Measurements from ENCODE around the gene BICDL2. TPM values are rescaled to one million over a fixed set of nuclear protein-coding genes. Genes with fewer than 3 reads are reported as not detected.
A peak's percentile ranks its signal among the peaks of the same experiment; 100 is the strongest.

BICDL2 gene
- total and polyA plus RNA-seq, 2 of the 4 experiments (the other 2 are of a cell fraction): 0.17 to 0.18 TPM

GRCh38 chr16:3065069-3065741, 28.5 kb upstream of the BICDL2 start, which contains the start of gene IL32 (continued):
- TF ChIP-seq BHLHE40 (IDR thresholded peaks at IDR 0.05; ENCODE audit: low read depth, low read length): no peak
- no peak for TF ChIP-seq NFE2L2 (IDR thresholded peaks at IDR 0.05; ENCODE audit: low read depth, low read length)
- TF ChIP-seq MAZ (IDR thresholded peaks at IDR 0.05; ENCODE audit: borderline replicate concordance, low read depth, low read length): peak; percentile 85; the same call in 1 of the 2 replicates
- TF ChIP-seq RCOR1 (IDR thresholded peaks at IDR 0.05; ENCODE audit: insufficient replicate concordance, low read length): no peak
- no peak for TF ChIP-seq MXI1 (IDR thresholded peaks at IDR 0.05; ENCODE audit: borderline replicate concordance, low read depth, low read length)

Data from IMR-90 (cell line).